HG02973 (cell line): Measurements from ENCODE around the gene UBE2E2.

Experiments used
- ATAC-seq: cut with Tn5 transposase; IDR thresholded peaks from one replicate; pipeline ENCODE4 v1.9.1; 2021; ENCODE audit warnings: moderate library complexity; ENCODE audit not compliant: unreplicated experiment

The UBE2E2 gene

GRCh38 chr3:23272820-23273219 is 69.7 kb downstream of the UBE2E2 start:
- no peak for ATAC-seq

GRCh38 chr3:23275061-23275460 is 71.9 kb downstream of the UBE2E2 start:
- no peak for ATAC-seq

- ATAC-seq = no peak
Measured at GRCh38 chr3:23275814-23276213, 72.7 kb downstream of the UBE2E2 start.

GRCh38 chr3:23276913-23277658 is 74.0 kb downstream of the UBE2E2 start:
- no peak for ATAC-seq

- no peak for ATAC-seq
Measured at GRCh38 chr3:23277688-23278087, 74.6 kb downstream of the UBE2E2 start.

- no peak for ATAC-seq
Measured at GRCh38 chr3:23283625-23284024, 80.5 kb downstream of the UBE2E2 start.

DNA sequence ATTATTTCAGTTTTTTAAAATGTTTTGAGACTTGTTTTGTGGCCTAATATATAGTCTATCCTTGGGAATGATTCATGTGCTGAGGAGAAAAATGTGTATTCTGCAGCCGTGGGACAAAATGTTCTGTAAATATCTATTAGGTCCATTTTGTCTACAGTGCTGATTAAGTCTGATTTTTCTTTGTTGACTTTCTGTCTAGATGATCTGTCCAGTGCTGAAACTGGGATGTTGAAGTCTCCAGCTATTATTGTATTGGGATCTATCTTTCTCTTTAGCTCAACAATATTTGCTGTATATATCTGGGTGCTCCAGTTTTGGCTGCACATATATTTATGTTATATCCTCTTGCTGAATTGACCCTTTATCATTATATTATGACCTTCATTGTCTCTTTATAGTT is 85.2 kb downstream of the UBE2E2 start:
- no peak for ATAC-seq

- no peak for ATAC-seq
Measured at GRCh38 chr3:23288715-23289114, 85.6 kb downstream of the UBE2E2 start.

- ATAC-seq = no peak
Measured at GRCh38 chr3:23292432-23292831, 89.3 kb downstream of the UBE2E2 start.

- ATAC-seq = no peak
Measured at GRCh38 chr3:23294770-23295387, 91.8 kb downstream of the UBE2E2 start.

- ATAC-seq = no peak
Measured at GRCh38 chr3:23301819-23302218, 98.7 kb downstream of the UBE2E2 start.

DNA sequence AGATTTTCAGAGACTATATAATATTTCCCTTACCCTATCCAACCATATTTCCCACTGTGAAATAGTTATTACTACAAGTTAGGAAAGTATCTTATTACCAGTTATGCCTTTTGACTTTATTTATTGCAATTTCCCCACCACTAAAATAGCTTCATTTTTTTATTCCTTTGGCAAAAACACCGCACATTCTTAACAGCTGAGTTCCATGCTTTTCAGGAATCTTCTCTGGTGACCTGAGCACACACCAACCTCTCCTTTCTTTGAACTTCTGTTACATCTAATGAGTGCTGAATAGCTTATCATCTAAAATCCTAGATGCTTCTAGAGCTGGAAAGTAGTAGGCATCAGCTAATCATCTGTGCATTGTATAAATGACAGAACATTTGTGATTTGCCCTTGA is 99.1 kb downstream of the UBE2E2 start:
- ATAC-seq = no peak

DNA sequence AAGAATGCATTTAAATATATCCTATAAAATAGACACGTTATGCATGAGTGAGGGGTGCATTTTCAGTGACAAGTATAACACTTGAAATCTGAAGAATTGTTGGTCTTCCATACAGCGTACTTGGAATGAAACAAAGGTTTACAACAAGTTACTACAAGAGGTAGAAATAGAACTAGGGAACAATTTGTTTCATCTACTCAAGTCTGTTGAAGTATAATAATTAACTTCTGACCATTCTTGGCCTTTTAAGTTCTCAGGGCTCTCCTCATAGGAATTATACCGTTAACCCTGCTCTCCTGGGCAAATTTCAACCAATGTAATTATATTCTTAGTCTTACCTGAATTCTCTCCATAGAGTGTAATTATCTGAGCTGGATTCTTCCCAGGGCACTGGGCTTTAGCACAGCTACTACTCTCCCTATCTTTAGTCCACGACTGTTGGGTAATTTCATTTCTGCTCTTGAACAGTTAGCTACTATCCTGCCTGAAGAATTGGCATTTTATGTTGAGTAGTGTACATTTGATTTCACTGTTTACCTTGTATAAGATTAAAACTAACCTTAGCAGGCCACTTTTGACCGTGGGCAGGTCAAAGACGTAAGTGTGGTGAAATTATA is 100.6 kb downstream of the UBE2E2 start:
- ATAC-seq = no peak

DNA sequence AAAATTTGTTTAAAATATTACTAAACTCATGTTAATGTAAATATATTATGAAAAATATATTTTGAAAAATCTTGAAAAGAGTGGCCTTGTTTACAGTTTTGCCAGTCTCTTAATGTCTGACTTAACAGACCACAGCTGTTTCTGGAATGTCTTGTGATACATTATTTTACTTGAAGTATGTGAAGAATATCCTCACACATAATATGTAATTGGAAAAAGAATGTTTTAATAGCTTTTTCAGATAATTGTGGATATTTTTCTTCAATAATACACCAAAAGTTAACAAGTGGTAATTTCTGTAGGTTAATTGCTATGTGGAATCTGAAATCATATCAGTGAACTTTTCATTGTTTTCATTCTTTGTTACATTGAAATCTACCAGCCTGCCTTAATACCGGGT is 101.3 kb downstream of the UBE2E2 start:
- no peak for ATAC-seq

- no peak for ATAC-seq
Measured at GRCh38 chr3:23308986-23309625, 106.0 kb downstream of the UBE2E2 start.

- ATAC-seq = no peak
Measured at GRCh38 chr3:23312866-23313265, 109.7 kb downstream of the UBE2E2 start.

DNA sequence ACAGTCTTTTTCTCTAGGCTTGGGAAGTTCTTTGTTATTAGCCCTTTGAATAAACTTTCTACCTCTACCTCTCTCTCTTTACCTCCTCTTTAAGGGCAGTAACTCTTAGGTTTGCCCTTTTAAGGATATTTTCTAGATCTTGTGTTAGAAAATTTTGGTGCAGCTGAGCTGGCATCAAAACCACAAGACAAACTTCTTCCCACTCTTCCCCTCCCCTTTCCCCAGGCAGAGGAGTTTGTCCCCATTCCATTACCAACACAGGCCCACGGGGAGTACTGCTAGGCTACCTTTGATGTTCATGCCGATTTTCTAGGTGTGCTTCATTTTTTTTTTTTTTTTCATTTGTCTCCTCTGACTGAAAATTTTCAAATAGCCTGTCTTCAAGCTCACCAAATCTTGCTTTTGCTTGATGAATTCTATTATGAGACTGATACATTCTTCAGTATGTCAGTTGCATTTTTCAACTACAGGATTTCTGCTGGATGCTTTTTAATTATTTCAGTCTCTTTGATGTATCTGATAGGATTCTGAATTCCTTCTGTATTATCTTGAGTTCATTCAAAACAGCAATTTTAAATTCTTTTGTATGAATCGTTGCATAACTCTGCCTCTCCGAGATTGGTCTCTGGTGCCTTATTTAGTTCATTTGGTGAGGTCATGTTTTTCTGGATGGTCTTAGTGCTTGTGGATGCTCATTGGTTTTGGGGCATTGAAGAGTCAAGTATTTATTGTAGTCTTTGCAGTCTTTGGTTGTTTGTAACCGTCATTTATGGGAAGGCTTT is 112.0 kb downstream of the UBE2E2 start:
- no peak for ATAC-seq

DNA sequence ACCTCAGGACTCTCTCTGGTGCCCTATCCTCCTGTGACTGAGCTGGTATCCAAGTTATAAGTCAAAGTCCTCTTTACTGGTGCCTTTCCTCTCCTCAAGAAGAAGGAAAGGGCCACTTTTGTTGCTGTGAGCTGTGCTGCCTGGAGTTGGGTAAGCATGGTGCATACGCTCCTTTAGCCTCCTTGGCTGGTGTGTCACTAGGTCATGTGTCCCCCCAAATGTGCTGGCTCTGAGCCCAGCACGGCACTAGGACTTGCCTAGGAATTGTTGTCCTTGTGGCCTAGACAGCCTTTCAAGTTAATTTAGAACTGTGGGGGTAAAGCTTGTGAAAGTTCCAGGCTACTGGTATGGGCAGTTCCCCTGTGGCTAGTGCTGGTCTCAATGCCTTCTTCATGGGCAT is 113.8 kb downstream of the UBE2E2 start:
- no peak for ATAC-seq

DNA sequence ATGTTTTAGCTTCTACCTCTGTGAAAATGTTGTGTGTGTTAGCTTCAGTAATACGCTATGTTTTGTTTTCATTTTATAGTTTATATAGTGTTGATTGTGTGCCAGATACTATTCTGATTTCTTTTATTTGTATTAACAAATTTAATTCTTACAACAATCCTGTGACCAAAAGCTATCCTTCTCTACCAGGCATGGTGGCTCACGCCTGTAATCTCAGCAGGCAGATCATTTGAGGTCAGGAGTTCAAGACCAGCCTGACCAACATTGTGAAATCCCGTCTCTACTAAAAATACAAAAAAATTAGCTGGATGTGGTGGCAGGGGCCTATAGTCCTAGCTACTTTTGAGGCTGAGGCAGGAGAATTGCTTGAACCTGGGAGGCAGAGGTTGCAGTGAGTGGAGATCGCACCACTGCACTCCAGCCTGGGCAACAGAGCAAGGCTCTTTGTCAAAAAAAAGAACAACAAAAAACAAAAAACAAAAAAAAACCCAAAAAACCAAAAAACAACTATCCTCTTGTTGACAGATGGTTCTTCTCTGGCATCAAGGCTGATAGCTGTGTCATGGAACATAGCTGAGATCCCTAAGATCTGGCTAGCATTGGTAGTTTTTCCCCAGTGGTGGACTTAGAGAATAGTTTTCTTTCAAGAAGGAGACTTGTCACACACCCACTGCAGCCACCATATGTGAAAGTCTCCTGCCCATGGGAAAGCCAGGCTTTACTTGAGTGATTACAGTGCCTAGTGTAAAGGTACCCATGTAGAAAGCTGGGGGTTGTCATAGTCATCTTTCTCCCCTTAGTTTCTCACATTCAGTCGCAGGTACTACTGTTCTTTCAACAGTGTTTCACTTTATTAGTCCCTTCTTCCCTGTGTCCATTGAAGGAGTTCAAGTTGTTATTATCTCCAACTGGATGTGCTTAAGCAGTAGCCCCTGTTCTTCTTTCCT is 116.5 kb downstream of the UBE2E2 start:
- no peak for ATAC-seq
